Activated CD8-positive, alpha-beta memory T cell treated with anti-CD3 and anti-CD28 coated beads, Interleukin-2, amount 50 U/mL, for 24 hours (primary cell): Measurements from ENCODE around the gene CXCL11.
"Not testable (repeated sequence)": the region's sequence is repeated elsewhere in the genome, so short reads cannot be mapped to it uniquely, and the experiment has no call there.

ENCODE experiments used
- DNase-seq: peaks from one replicate; pipeline ENCODE4 v3.0.0-alpha.2; 2020; ENCODE audit errors: extremely low read depth

Gene CXCL11

GRCh38 chr4:76042241-76042998 lies 6.5 kb upstream of the CXCL11 start:
- not testable (repeated sequence) for DNase-seq

GRCh38 chr4:76036855-76037254 lies 985 bp upstream of the CXCL11 start:
- DNase-seq, result no peak

- no peak for DNase-seq
Measured at GRCh38 chr4:76035141-76035540, 729 bp downstream of the CXCL11 start.

- no peak for DNase-seq
Measured at GRCh38 chr4:76029300-76029699, 6.6 kb downstream of the CXCL11 start.

GRCh38 chr4:76028350-76028765 lies 7.5 kb downstream of the CXCL11 start:
- no peak for DNase-seq

GRCh38 chr4:76024065-76024464 lies 11.8 kb downstream of the CXCL11 start:
- no peak for DNase-seq

GRCh38 chr4:76023389-76023788 lies 12.5 kb downstream of the CXCL11 start, which contains the start of gene CXCL10:
TSS of gene CXCL10 (minus strand) at chr4:76023497. CDS start at chr4:76023431, 66 bp downstream.
- no peak for DNase-seq

GRCh38 chr4:76022677-76023076 lies 13.2 kb downstream of the CXCL11 start:
- no peak for DNase-seq

GRCh38 chr4:76022031-76022430 lies 13.8 kb downstream of the CXCL11 start:
- DNase-seq, result no peak

- no peak for DNase-seq
Measured at GRCh38 chr4:76017056-76017686, 18.7 kb downstream of the CXCL11 start.

GRCh38 chr4:76016393-76016792 lies 19.5 kb downstream of the CXCL11 start:
- DNase-seq, result no peak

- DNase-seq, result no peak
Measured at GRCh38 chr4:76013540-76013939, 22.3 kb downstream of the CXCL11 start.

- no peak for DNase-seq
Measured at GRCh38 chr4:76012388-76012801, 23.5 kb downstream of the CXCL11 start.

- no peak for DNase-seq
Measured at GRCh38 chr4:76011700-76012387, 24.0 kb downstream of the CXCL11 start.

- no peak for DNase-seq
Measured at GRCh38 chr4:76011018-76011670, 24.7 kb downstream of the CXCL11 start.

- DNase-seq, result no peak
Measured at GRCh38 chr4:76010576-76010975, 25.3 kb downstream of the CXCL11 start.

GRCh38 chr4:76009311-76009710 lies 26.6 kb downstream of the CXCL11 start:
- no peak for DNase-seq

- DNase-seq, result no peak
Measured at GRCh38 chr4:76007089-76007862, 28.6 kb downstream of the CXCL11 start, which contains the start of gene CXCL9. TSS of gene CXCL9 (minus strand) at chr4:76007509. CDS start at chr4:76007449, 60 bp downstream.

- DNase-seq, result no peak
Measured at GRCh38 chr4:76003620-76004019, 32.2 kb downstream of the CXCL11 start.

GRCh38 chr4:76003035-76003434 lies 32.8 kb downstream of the CXCL11 start:
- DNase-seq, result no peak

GRCh38 chr4:76002176-76002575 lies 33.7 kb downstream of the CXCL11 start:
- DNase-seq, result no peak
